H9 (cell line): ENCODE data around the gene ITGA11. TPM values are rescaled to one million over a fixed set of nuclear protein-coding genes. Genes with fewer than 3 reads are reported as not detected.

ENCODE experiments used
- DNase-seq: peaks from one replicate; pipeline ENCODE4 v3.0.0-alpha.2; 2017
- H2AFZ ChIP-seq: one replicate; pipeline ENCODE4 v1.6.1; 2013; ENCODE audit warnings: mild to moderate bottlenecking, low read length, control low read depth, moderate library complexity
- H2AK5ac ChIP-seq: 2 replicates; pipeline ENCODE4 v1.6.1; 2013; ENCODE audit warnings: low read length, control low read depth, mixed read lengths; ENCODE audit not compliant: insufficient read length
- H2BK120ac ChIP-seq: one replicate; pipeline ENCODE4 v1.6.1; 2013; ENCODE audit warnings: low read depth, mild to moderate bottlenecking, low read length, control low read depth, inconsistent platforms; ENCODE audit not compliant: poor library complexity, severe bottlenecking
- H2BK12ac ChIP-seq: 2 replicates; pipeline ENCODE4 v1.6.1; 2013; ENCODE audit warnings: low read length, control low read depth, mixed read lengths, low read depth; ENCODE audit not compliant: insufficient read length
- H2BK15ac ChIP-seq: 2 replicates; pipeline ENCODE4 v1.6.1; 2013; ENCODE audit warnings: low read depth, low read length, control low read depth
- H2BK20ac ChIP-seq: one replicate; pipeline ENCODE4 v1.6.1; 2013; ENCODE audit warnings: low read depth, mild to moderate bottlenecking, low read length, control low read depth, inconsistent platforms; ENCODE audit not compliant: poor library complexity, severe bottlenecking
- H2BK5ac ChIP-seq: 2 replicates; pipeline ENCODE4 v1.6.1; 2013; ENCODE audit warnings: low read length, control low read depth, mixed read lengths; ENCODE audit not compliant: insufficient read length
- H3K14ac ChIP-seq: 2 replicates; pipeline ENCODE4 v1.6.1; 2013; ENCODE audit warnings: low read length, control low read depth; ENCODE audit not compliant: insufficient read depth
- H3K18ac ChIP-seq: 2 replicates; pipeline ENCODE4 v1.6.1; 2013; ENCODE audit warnings: low read depth, mild to moderate bottlenecking, mixed read lengths, low read length, control low read depth; ENCODE audit not compliant: insufficient read length
- H3K23ac ChIP-seq: 2 replicates; pipeline ENCODE4 v1.6.1; 2013; ENCODE audit warnings: low read length, control low read depth, mixed read lengths, low read depth; ENCODE audit not compliant: insufficient read length
- H3K23me2 ChIP-seq: 2 replicates; pipeline ENCODE4 v1.6.1; 2013; ENCODE audit warnings: low read depth, mild to moderate bottlenecking, mixed read lengths, low read length, control low read depth; ENCODE audit not compliant: insufficient read length, poor library complexity, severe bottlenecking
- H3K27ac ChIP-seq: 2 replicates; pipeline ENCODE4 v1.5.1; 2013; ENCODE audit warnings: low read length, control low read depth, mixed read lengths, low read depth; ENCODE audit not compliant: insufficient read length
- H3K27me3 ChIP-seq: 2 replicates; pipeline ENCODE4 v1.6.1; 2013; ENCODE audit warnings: low read length, control low read depth, inconsistent platforms; ENCODE audit not compliant: insufficient read depth
- H3K4ac ChIP-seq: 2 replicates; pipeline ENCODE4 v1.6.1; 2013; ENCODE audit warnings: low read depth, mild to moderate bottlenecking, control low read depth, inconsistent platforms, low read length, moderate library complexity
- H3K4me1 ChIP-seq: 2 replicates; pipeline ENCODE4 v1.6.1; 2013; ENCODE audit warnings: low read length, control low read depth, inconsistent platforms; ENCODE audit not compliant: insufficient read depth
- H3K4me2 ChIP-seq: 2 replicates; pipeline ENCODE4 v1.6.1; 2013; ENCODE audit warnings: low read length, control low read depth, mixed read lengths; ENCODE audit not compliant: insufficient read length, insufficient read depth
- H3K56ac ChIP-seq: 2 replicates; pipeline ENCODE4 v1.6.1; 2013; ENCODE audit warnings: low read depth, mild to moderate bottlenecking, mixed read lengths, low read length, control low read depth; ENCODE audit not compliant: insufficient read length
- H3K79me1 ChIP-seq: 2 replicates; pipeline ENCODE4 v1.6.1; 2013; ENCODE audit warnings: low read depth, mild to moderate bottlenecking, moderate library complexity, low read length, control low read depth, inconsistent platforms; ENCODE audit not compliant: insufficient read depth, poor library complexity, severe bottlenecking
- H3K79me2 ChIP-seq: 2 replicates; pipeline ENCODE4 v1.6.1; 2013; ENCODE audit warnings: low read length, control low read depth, inconsistent platforms; ENCODE audit not compliant: insufficient read depth
- H3K9ac ChIP-seq: 2 replicates; pipeline ENCODE4 v1.6.1; 2013; ENCODE audit warnings: low read length, control low read depth, mixed read lengths; ENCODE audit not compliant: insufficient read length; ENCODE audit errors: extremely low read depth
- H3K9me3 ChIP-seq: one replicate; pipeline ENCODE4 v1.6.1; 2013; ENCODE audit warnings: low read depth, low read length, inconsistent platforms; ENCODE audit not compliant: control insufficient read depth
- H3T11ph ChIP-seq: one replicate; pipeline ENCODE4 v1.6.1; 2013; ENCODE audit warnings: mild to moderate bottlenecking, low read length, control low read depth, inconsistent platforms
- H4K20me1 ChIP-seq: one replicate; pipeline ENCODE4 v1.6.1; 2013; ENCODE audit not compliant: control insufficient read depth, insufficient read length, insufficient read depth
- H4K5ac ChIP-seq: 2 replicates; pipeline ENCODE4 v1.6.1; 2013; ENCODE audit warnings: low read depth, mild to moderate bottlenecking, mixed read lengths, low read length, control low read depth; ENCODE audit not compliant: insufficient read length
- H4K8ac ChIP-seq: replicated peaks from 2 replicates; pipeline ENCODE4 v1.6.1; 2013; ENCODE audit warnings: low read length, control low read depth, mixed read lengths, low read depth; ENCODE audit not compliant: insufficient read length
- H4K91ac ChIP-seq: 2 replicates; pipeline ENCODE4 v1.6.1; 2013; ENCODE audit warnings: low read depth, mild to moderate bottlenecking, moderate library complexity, mixed read lengths, low read length, control low read depth; ENCODE audit not compliant: insufficient read length
- H3K27ac Mint-ChIP-seq, 3 experiments: 2 replicates in 2 of 3; 3 replicates in 1 of 3; pipeline ENCODE4 v1.8.0; 2020 to 2021; ENCODE audit warnings: mixed read lengths in 3 of 3, mild to moderate bottlenecking in 1 of 3, moderate library complexity in 1 of 3
- H3K27me3 Mint-ChIP-seq: 2 replicates; pipeline ENCODE4 v1.8.0; 2021; ENCODE audit warnings: low read depth, mild to moderate bottlenecking, moderate library complexity, mixed read lengths
- H3K36me3 Mint-ChIP-seq, 3 experiments: 2 replicates in 2 of 3; 3 replicates in 1 of 3; pipeline ENCODE4 v1.8.0; 2020 to 2021; ENCODE audit warnings: low read depth in 3 of 3, mixed read lengths in 3 of 3; ENCODE audit not compliant: insufficient read depth in 1 of 3
- H3K4me1 Mint-ChIP-seq, 2 experiments: 2 replicates each; pipeline ENCODE4 v1.8.0; 2020; ENCODE audit warnings: mixed read lengths in 2 of 2
- H3K4me3 Mint-ChIP-seq, 2 experiments: 2 replicates in 1 of 2; 3 replicates in 1 of 2; pipeline ENCODE4 v1.8.0; 2020 to 2021; ENCODE audit warnings: mild to moderate bottlenecking in 2 of 2, mixed read lengths in 2 of 2, moderate library complexity in 1 of 2
- H3K9me3 Mint-ChIP-seq, 2 experiments: 2 replicates in 1 of 2; 3 replicates in 1 of 2; pipeline ENCODE4 v1.8.0; 2020; ENCODE audit warnings: mild to moderate bottlenecking in 2 of 2, mixed read lengths in 2 of 2, moderate library complexity in 1 of 2
- WGBS: extraction: QIAGEN DNeasy Blood & Tissue Kit; methylation state at CpG from one replicate; pipeline ENCODE4 v1.1.7; 2013; ENCODE audit warnings: missing lambda C conversion rate, low lambda C conversion rate, mixed read lengths; ENCODE audit not compliant: insufficient read length; ENCODE audit errors: extremely low coverage; 5-methylcytosine and 5-hydroxymethylcytosine counted together
- total RNA-seq: library from RNA; stranded (reverse); gene quantifications from 2 replicates; pipeline ENCODE4 v1.2.1, GENCODE V29; 2021
- TF ChIP-seq, protein P1 (sequence below): fragments of 200-600 bp; sonication (generic); conservative IDR thresholded peaks from 3 replicates; pipeline ENCODE4 v1.8.0; 2021; ENCODE audit warnings: antibody characterized with exemption, mild to moderate bottlenecking

ITGA11 gene
- total RNA-seq, 1 experiment from 2014 or later = 0.07 TPM

DNA sequence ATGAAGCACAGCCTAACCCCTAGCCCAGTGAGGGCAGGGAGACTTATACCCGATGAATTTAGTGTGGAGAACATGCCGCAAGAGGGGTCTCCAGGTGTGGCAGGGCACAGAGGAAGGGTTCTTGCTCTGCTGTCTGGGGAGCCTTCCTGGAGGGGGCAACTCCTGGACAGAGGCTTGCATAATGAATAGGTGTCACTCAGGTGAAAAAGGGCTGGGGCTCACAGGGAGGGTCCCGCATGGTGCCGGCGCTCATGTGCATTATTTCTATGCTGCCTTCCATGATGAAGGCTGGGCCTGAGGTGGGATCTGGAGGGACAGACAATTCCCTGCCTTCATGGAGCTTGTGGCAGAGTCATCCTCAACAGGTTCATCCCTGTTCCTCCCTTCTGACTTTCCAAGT, 51.5 kb downstream of the ITGA11 start:
- H3T11ph ChIP-seq = no peak overlapping the region
- no peak overlapping the region for H2BK20ac ChIP-seq
- no peak overlapping the region for H2BK15ac ChIP-seq
- no peak overlapping the region for H3K14ac ChIP-seq
- no peak overlapping the region for H3K27ac ChIP-seq
- H2BK120ac ChIP-seq = no peak overlapping the region
- no peaks in the 10 kb centered on the region for H3K27me3 Mint-ChIP-seq
- TF ChIP-seq, protein P1, sequence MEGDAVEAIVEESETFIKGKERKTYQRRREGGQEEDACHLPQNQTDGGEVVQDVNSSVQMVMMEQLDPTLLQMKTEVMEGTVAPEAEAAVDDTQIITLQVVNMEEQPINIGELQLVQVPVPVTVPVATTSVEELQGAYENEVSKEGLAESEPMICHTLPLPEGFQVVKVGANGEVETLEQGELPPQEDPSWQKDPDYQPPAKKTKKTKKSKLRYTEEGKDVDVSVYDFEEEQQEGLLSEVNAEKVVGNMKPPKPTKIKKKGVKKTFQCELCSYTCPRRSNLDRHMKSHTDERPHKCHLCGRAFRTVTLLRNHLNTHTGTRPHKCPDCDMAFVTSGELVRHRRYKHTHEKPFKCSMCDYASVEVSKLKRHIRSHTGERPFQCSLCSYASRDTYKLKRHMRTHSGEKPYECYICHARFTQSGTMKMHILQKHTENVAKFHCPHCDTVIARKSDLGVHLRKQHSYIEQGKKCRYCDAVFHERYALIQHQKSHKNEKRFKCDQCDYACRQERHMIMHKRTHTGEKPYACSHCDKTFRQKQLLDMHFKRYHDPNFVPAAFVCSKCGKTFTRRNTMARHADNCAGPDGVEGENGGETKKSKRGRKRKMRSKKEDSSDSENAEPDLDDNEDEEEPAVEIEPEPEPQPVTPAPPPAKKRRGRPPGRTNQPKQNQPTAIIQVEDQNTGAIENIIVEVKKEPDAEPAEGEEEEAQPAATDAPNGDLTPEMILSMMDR = no peak
- H3K4me1 ChIP-seq = no peaks in the 10 kb centered on the region
- no peak overlapping the region for H2AFZ ChIP-seq
- no peak overlapping the region for H3K18ac ChIP-seq
- no peak overlapping the region for H3K9ac ChIP-seq
- H3K9me3 Mint-ChIP-seq = no peaks in the 10 kb centered on the region; a peak in 1 of 5 replicates
- no peaks in the 10 kb centered on the region for H3K9me3 ChIP-seq
- no CpG with 5 or more reads among the region's 5 CpGs for WGBS
- H2BK12ac ChIP-seq = no peak overlapping the region
- H3K27me3 ChIP-seq = no peaks in the 10 kb centered on the region; the same call in 1 of the 2 replicates
- H3K4me1 Mint-ChIP-seq = peaks cover 0 to 7% of the 10 kb centered on the region in 2 experiments; a peak in 1 of 4 replicates
- H3K79me2 ChIP-seq = no peaks in the 10 kb centered on the region
- no peak overlapping the region for H3K23ac ChIP-seq
- no peak overlapping the region for H2BK5ac ChIP-seq
- no peak overlapping the region for H3K56ac ChIP-seq
- H3K4me2 ChIP-seq = no peak overlapping the region
- peaks cover 0 to 2% (median 0%) of the 10 kb centered on the region in 3 experiments; a peak in 1 of 7 replicates for H3K36me3 Mint-ChIP-seq
- no peak overlapping the region for H4K5ac ChIP-seq
- no peak overlapping the region for H4K91ac ChIP-seq
- no peak overlapping the region for H3K4me3 Mint-ChIP-seq
- no peak overlapping the region for H4K8ac ChIP-seq
- H3K79me1 ChIP-seq = no peaks in the 10 kb centered on the region
- H4K20me1 ChIP-seq = no peaks in the 10 kb centered on the region
- no peak overlapping the region for H3K27ac Mint-ChIP-seq
- DNase-seq = peak; percentile 14
- H3K23me2 ChIP-seq = no peaks in the 10 kb centered on the region
- no peak overlapping the region for H3K4ac ChIP-seq
- no peak overlapping the region for H2AK5ac ChIP-seq
